HAP-1 (cell line): ENCODE results near the gene EARS2.

Source experiments
- DNase-seq, 2 experiments: peaks; one replicate each; pipeline ENCODE4 v3.0.0-alpha.2; 2016 to 2020; ENCODE audit warnings: low spot score in 2 of 2
- H3K27me3 ChIP-seq: fragments of 250-450 bp; sonication (Bioruptor Pico); 2 replicates; pipeline ENCODE4 v1.5.1; 2020; ENCODE audit warnings: low read depth, mild to moderate bottlenecking, moderate library complexity
- H3K36me3 ChIP-seq: fragments of 250-450 bp; sonication (Bioruptor Pico); replicated peaks from 2 replicates; pipeline ENCODE4 v1.5.1; 2020; ENCODE audit warnings: mild to moderate bottlenecking
- H3K4me1 ChIP-seq: fragments of 250-450 bp; sonication (Bioruptor Pico); 2 replicates; pipeline ENCODE4 v1.5.1; 2020; ENCODE audit warnings: mild to moderate bottlenecking
- H3K4me3 ChIP-seq: fragments of 250-450 bp; sonication (Bioruptor Pico); 2 replicates; pipeline ENCODE4 v1.5.1; 2020; ENCODE audit warnings: mild to moderate bottlenecking, moderate library complexity
- H3K9me3 ChIP-seq: fragments of 250-450 bp; sonication (Bioruptor Pico); 2 replicates; pipeline ENCODE4 v1.5.1; 2020; ENCODE audit warnings: mild to moderate bottlenecking, moderate library complexity
- in situ Hi-C: fragments of 300-500 bp; cut with MboI; formaldehyde crosslinking; loops from 3 replicates; pipeline ENCODE4 v1.14.3; 2020; ENCODE audit warnings: low sequenced_read_pairs, inconsistent platforms, mixed read lengths

The EARS2 gene

DNA sequence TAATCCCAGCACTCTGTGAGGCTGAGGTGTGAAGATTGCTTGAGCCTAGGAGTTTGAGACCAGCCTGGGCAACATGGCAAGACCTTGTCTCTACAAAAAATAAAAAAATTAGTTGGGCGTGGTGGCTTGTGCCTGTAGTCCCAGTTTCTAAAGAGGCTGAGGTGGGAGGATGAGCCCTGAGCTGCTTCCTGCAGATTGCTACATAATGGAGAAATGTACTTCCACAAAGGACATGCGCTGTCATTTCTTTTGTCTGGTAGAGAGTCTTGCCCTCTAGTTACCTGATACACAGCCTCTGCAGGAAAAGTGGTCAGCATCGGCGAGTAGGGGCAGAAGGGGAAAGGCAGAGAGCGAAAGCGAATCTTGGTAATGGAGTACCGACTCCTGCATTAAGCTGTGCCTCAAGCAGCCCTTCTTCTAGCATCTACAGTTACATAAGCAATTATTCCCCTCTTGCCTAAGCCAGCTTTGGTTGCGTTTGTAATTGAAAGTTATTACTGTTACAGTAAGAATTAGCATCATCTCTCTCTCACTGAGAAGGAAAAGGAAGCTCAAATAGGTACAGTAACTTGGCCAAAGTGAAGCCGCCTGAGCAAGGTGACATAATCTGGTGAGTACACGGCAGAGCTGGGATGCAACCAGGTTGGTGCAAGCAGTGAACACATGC, 28.4 kb downstream of the EARS2 start:
- H3K4me3 ChIP-seq, result no peak overlapping the region
- no peaks in the 10 kb centered on the region for H3K4me1 ChIP-seq
- in situ Hi-C loops, result no loop called here
- peaks cover 69% of the 10 kb centered on the region for H3K36me3 ChIP-seq
- no peaks in the 10 kb centered on the region for H3K9me3 ChIP-seq
- no peaks in the 10 kb centered on the region for H3K27me3 ChIP-seq
- DNase-seq, result no peak

DNA sequence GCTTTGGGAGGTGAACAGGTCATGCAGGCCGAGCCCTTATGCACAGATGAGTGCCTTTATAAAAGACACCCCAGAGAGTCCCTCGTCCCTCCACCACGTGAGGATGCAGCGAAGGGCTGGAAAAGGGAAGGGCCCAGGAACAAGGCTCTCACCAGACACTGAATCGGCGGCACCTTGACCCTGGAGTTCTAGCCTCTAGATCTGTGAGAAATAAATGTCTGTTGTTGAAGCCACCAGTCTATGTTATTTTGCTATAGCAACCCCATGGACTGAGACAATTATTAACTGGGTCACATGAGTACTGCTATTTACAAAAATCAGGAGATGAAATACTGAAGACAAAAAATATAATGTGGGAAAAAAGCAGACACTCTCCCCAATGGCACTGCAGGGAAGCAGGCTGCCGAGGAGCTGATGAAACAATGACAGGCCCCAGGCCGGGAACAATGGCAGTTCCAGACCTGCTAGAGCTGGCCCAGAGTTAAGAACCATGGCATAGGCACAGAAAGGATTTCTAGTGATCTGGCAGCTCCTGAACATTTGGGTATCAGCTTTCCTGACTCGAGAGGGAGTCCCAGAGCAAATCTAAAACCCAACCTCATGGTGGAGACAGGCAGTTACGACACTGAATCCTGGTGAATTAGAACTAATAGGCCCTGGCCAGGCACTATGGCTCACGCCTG, 29.0 kb downstream of the EARS2 start:
- no peaks in the 10 kb centered on the region for H3K4me1 ChIP-seq
- no peak for DNase-seq
- peaks cover 70% of the 10 kb centered on the region for H3K36me3 ChIP-seq
- no peak overlapping the region for H3K4me3 ChIP-seq
- no peaks in the 10 kb centered on the region for H3K27me3 ChIP-seq
- in situ Hi-C loops, result no loop called here
- H3K9me3 ChIP-seq, result no peaks in the 10 kb centered on the region

DNA sequence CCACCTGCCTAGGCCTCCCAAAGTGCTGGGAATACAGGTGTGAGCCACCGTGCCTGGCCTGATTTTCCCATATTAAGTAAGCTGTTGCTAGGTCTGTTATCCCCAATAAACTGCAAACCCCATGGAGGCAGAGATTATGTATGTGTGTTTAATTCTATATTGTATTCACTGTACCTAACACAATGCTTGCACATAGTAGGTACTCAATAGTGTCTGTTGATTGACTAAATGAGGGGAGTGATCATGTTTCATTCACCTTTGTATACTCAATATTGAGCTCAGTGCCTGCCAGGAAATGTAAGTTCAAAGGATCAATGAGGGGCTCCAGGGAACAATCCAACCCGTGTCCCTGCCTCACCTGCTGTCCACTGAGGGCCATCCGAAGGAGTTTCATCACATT, 32.3 kb downstream of the EARS2 start:
- no peak for DNase-seq
- in situ Hi-C loops, result no loop called here
- no peaks in the 10 kb centered on the region for H3K4me1 ChIP-seq
- H3K27me3 ChIP-seq, result no peaks in the 10 kb centered on the region
- H3K4me3 ChIP-seq, result no peak overlapping the region
- H3K36me3 ChIP-seq, result peaks cover 77% of the 10 kb centered on the region
- no peaks in the 10 kb centered on the region for H3K9me3 ChIP-seq

DNA sequence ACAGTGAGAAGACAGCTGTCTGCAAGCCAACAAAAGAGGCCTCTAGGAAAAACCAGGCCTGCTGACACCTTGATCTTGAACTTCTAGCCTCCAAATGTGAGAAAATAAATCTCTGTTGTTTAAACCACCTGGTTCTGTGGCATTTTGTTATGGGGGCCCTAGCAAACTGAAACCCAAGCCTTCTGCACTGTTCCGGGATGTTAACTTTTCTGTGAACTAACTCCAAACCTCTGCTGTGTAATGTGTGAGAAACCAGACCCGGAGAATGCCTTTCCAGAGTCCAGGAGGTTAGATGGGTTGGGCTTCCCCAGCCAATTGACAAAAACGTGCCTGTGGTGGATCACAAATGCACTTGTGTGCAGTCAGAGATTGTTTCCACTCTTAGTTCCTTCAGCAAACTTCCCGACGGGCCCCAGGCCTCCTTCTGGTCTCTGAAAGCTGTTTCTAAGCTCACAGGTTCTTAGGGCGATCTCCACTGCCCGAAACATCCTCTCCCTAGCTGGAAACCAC, 33.2 kb downstream of the EARS2 start:
- H3K4me3 ChIP-seq, result no peak overlapping the region
- H3K36me3 ChIP-seq, result peaks cover 80% of the 10 kb centered on the region
- no peaks in the 10 kb centered on the region for H3K9me3 ChIP-seq
- no peak for DNase-seq
- no peaks in the 10 kb centered on the region for H3K27me3 ChIP-seq
- in situ Hi-C loops, result no loop called here
- no peaks in the 10 kb centered on the region for H3K4me1 ChIP-seq

DNA sequence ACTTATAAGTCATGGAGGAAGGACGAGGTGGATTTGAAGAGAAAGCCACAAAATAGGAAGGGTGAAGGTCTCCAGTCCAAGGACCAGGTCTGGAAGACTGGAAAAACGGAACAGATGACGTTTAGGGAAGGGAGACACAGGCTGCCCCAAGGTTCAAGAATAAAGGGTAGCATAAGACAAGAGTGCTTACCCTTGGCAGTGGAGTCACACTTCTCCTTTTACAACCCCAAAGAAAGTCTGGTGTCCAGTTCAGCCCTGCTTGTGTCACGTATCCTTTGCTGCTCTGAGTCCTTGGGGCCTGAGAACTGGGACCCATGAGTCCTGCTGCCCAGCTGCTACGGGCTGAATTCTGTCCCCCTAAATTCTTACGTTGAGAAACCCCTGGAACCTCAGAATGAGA, 33.8 kb downstream of the EARS2 start:
- Histone ChIP-seq H3K9me3 (no peaks in the 10 kb centered on the region), H3K4me3 (no peak overlapping the region), H3K27me3 (no peaks in the 10 kb centered on the region), H3K36me3 (peaks cover 77% of the 10 kb centered on the region), H3K4me1 (no peaks in the 10 kb centered on the region)
- DNase-seq, result no peak
- in situ Hi-C loops, result no loop called here

DNA sequence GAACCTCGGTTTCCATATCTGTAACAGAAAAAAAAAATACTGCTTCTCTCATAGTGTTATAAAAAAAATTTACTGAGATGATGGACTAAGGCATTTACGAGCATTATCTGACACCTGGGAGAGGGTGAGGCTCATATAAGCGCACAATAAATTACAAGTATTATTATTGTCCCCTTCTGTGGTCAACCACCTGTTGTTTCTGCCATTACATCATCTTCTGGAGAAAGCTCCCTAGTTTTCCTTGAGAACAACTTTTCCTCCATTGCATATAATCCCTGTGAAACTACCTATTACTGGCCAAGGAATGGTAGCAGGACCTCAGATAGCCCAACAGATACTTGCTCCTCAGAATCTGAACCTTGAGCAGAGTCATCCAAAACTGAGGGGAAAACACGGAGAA, 35.2 kb downstream of the EARS2 start:
- Histone ChIP-seq H3K27me3 (no peaks in the 10 kb centered on the region), H3K36me3 (peaks cover 68% of the 10 kb centered on the region), H3K4me3 (no peak overlapping the region), H3K4me1 (no peaks in the 10 kb centered on the region), H3K9me3 (no peaks in the 10 kb centered on the region)
- in situ Hi-C loops, result no loop called here
- no peak for DNase-seq

DNA sequence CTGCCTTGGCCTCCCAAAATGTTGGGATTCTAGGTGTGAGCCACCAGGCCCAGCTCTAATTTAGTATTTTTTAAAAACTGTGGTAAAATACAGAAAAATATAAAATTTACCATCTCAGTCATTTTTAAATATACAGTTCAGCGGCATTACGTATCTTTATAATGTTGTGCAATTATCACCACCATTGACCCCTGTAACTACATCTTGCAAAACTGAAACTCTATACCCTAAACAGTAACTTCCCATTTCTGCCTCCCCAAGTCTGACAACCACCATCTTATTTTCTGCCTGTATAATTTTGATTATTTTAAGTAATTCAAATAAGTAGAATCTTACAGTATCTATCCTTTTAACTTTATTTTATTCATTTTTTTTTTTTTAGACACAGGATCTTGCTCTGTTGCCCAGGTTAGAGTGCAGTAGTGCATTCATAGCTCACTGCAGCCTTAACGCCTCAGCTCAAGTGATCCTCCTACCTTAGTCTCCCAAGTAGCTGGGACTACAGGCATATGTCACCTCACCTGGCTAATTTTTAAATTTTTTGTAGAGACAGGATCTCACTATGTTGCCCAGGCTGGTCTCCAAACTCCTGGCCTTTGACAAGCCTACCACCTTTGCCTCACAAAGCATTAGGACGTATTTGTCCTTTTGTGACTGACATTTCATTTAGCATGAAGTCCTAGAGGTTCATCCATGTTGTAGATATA, 36.0 kb downstream of the EARS2 start:
- DNase-seq, result no peak
- H3K36me3 ChIP-seq, result peaks cover 62% of the 10 kb centered on the region
- no peaks in the 10 kb centered on the region for H3K27me3 ChIP-seq
- in situ Hi-C loops, result no loop called here
- H3K4me3 ChIP-seq, result no peak overlapping the region
- no peaks in the 10 kb centered on the region for H3K9me3 ChIP-seq
- no peaks in the 10 kb centered on the region for H3K4me1 ChIP-seq

DNA sequence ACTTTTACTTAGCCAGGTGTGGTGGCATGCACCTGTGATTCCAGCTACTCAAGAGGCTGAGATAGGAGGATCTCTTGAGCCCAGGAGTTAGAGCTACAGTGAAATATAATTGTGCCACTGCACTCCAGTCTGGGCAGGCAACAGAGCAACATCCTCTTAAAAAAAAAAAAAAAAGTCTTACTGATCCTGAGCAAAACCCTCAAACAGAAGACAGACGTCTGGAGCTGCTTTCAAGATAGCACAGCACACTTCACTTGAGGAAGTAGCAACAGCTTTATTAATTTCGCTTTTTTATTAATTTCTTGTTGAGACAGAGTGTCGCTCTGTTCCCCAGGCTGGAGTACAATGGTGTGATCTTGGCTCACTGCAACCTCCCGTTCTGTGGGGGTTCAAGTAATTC, 36.6 kb downstream of the EARS2 start:
- no peak overlapping the region for H3K4me3 ChIP-seq
- H3K27me3 ChIP-seq, result no peaks in the 10 kb centered on the region
- no peaks in the 10 kb centered on the region for H3K9me3 ChIP-seq
- peaks cover 60% of the 10 kb centered on the region for H3K36me3 ChIP-seq
- no peaks in the 10 kb centered on the region for H3K4me1 ChIP-seq
- DNase-seq, result no peak
- in situ Hi-C loops, result no loop called here

DNA sequence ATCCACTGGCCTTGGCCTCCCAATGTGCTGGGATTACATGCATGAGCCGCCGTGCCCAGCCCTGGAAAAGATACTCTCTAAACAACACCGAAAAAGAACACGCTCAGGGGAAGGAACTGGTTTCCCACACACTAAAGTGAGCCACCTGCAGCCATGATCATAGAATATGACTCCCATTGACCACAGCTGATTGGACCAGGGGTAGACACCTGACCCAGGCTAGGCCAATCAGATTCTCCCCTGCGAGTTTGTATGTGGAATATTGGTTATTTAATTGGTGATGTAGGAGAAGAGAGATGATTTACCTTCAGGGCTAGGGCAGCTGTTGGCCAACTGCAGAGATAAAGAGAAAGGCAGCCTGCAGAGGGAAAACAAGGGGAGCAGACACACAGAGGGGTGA, 37.9 kb downstream of the EARS2 start:
- no peaks in the 10 kb centered on the region for H3K9me3 ChIP-seq
- no peaks in the 10 kb centered on the region for H3K4me1 ChIP-seq
- peaks cover 48% of the 10 kb centered on the region for H3K36me3 ChIP-seq
- H3K27me3 ChIP-seq, result no peaks in the 10 kb centered on the region
- in situ Hi-C loops, result no loop called here
- no peak for DNase-seq
- no peak overlapping the region for H3K4me3 ChIP-seq

DNA sequence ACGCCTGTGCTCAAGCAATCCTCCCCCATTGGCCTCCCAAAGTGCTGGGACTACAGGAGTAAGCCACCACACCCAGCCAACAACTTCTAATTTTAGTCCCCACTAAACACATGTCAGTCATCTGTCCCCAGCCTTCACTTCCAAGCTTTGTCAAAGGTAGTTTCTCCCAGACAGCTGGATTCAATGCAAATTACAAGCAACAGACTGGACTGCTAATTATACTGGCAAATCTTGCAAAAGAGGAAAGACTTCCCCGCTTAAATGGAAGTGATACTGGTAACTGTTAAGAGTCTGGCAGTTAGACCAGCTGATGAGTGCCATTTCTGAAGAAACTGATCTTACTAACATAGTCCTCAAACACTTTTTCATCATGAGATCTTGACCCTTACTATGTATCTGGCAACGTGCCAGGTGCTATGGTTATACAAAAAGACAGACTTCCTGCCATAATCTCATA, 38.7 kb downstream of the EARS2 start:
- H3K4me3 ChIP-seq, result no peak overlapping the region
- no peaks in the 10 kb centered on the region for H3K4me1 ChIP-seq
- no peaks in the 10 kb centered on the region for H3K27me3 ChIP-seq
- in situ Hi-C loops, result no loop called here
- H3K9me3 ChIP-seq, result no peaks in the 10 kb centered on the region
- H3K36me3 ChIP-seq, result peaks cover 40% of the 10 kb centered on the region
- no peak for DNase-seq

DNA sequence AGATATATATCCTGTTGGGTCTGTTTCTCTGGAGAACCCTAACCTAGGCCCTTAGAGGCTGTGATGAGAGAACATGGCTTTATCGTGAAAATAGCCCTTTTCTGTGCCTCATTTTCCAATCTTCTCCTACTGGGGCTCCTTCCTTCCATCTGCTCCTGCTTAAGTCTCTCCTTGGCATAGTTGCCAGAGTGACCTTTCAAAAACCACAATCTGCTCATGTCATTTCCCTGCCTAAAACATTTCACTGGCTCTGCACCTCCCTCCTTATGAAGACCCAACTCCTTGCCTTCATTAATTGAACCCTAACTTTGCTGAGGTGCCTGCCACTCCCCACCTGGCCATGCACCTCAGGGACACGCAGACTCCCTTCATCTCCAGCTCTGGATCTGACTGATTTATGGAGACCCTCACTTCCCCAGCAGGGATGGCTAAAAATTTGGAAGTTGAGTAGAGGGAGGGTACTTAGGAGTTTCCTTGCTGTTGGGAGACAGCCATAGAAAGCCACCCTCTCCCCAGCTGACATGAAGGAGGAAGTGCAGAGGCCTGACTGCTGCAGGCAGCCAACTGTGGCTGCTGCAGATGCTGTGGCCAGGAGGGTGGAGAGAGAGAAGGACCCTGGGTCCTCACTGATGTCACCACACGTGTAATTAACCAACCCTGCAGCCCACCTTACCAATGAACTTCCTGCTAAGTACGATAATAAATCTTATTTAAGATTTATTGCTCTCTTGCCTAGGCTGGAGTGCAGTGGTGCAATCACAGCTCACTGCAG, 40.6 kb downstream of the EARS2 start:
- no peaks in the 10 kb centered on the region for H3K4me1 ChIP-seq

DNA sequence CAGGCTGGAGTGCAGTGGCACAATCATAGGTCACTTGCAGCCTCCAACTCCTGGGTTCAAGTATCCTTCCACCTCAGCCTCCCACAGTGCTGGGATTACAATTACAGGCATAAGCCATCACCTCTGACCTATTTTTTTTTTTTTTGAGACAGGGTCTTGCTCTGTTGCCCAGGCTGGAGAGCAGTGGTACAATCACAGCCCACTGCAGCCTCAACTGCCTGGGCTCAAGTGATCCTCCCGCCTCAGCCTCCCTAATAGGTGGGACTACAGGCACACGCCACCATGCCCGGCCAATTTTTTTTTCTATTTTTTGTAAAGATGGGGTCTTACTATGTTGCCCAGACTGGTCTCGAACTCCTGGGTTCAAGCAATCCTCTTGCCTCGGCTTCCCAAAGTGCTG, 41.3 kb downstream of the EARS2 start:
- Histone ChIP-seq H3K27me3 (no peaks in the 10 kb centered on the region), H3K9me3 (no peaks in the 10 kb centered on the region), H3K4me1 (no peaks in the 10 kb centered on the region)

More for the DNA sequence above, 40.6 kb downstream of the EARS2 start:
- H3K4me3 ChIP-seq, result no peak overlapping the region
- in situ Hi-C loops, result no loop called here
- DNase-seq, result no peak
- no peaks in the 10 kb centered on the region for H3K27me3 ChIP-seq
- H3K36me3 ChIP-seq, result peaks cover 20% of the 10 kb centered on the region
- no peaks in the 10 kb centered on the region for H3K9me3 ChIP-seq

DNA sequence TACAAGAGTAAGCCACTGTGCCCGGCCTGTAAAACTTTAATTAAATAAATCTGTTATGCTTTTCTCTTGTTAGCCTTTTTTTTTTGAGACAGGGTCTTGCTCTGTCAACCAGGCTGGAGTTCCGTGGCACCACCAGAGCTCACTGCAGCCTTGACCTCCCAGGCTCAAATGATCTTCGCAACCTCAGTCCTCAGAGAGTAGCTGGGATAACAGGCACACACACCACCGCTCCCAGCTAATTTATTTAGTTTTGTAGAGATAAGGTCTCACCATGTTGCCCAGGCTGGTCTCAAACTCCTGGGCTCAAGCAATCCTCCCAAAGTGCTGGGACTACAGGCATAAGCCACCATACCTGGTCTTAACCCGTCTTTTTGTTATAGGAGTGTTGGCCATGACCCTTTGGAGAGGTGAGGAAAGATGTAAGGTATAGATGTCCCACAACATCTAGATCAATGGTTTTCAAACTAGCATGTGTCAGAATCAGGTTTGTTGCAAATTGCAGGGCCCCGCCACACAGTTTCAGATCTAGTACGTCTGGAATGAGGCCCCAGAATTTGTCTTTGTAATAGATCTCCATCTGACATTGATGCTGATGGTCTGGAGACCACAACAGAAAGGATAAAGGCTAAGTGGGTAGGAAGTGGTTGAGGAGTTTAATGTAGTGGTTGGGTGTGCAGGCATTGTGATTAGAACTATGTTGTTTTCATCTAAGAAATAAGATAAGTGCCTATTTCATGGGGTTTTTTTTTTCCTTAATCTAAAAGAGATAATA, 42.6 kb downstream of the EARS2 start:
- no peaks in the 10 kb centered on the region for H3K4me1 ChIP-seq
- no peaks in the 10 kb centered on the region for H3K9me3 ChIP-seq
- H3K36me3 ChIP-seq, result peaks cover 8% of the 10 kb centered on the region
- in situ Hi-C loops, result no loop called here
- no peak for DNase-seq
- no peaks in the 10 kb centered on the region for H3K27me3 ChIP-seq
- no peak overlapping the region for H3K4me3 ChIP-seq

More for the DNA sequence above, 41.3 kb downstream of the EARS2 start:
- in situ Hi-C loops, result no loop called here
- Histone ChIP-seq H3K4me3 (no peak overlapping the region), H3K36me3 (peaks cover 15% of the 10 kb centered on the region)
- DNase-seq, result no peak
